Stomach (tissue), 4 donors: ENCODE data around the gene FREM1.

ENCODE experiments used
- CTCF ChIP-seq, 7 experiments: fragments of 450-650 bp in 4 of 7; fragments of 200-600 bp in 3 of 7; sonication (generic) in 3 of 7; IDR thresholded peaks; one replicate each; pipeline ENCODE4 v1.5.1; 2016 to 2019; ENCODE audit warnings: antibody characterized with exemption in 7 of 7, control low read depth in 2 of 7, mild to moderate bottlenecking in 1 of 7
- EP300 ChIP-seq: sonication (generic); formaldehyde crosslinking; IDR thresholded peaks from one replicate; pipeline ENCODE4 v1.6.1; 2017; ENCODE audit warnings: antibody characterized with exemption
- POLR2A ChIP-seq, 4 donors: fragments of 450-650 bp; IDR thresholded peaks; one replicate each; pipeline ENCODE4 v1.6.1; 2016; ENCODE audit warnings: antibody characterized with exemption in 4 of 4, control low read depth in 2 of 4, mild to moderate bottlenecking in 1 of 4, moderate library complexity in 1 of 4
- POLR2AphosphoS5 ChIP-seq, 3 donors: sonication (generic); formaldehyde crosslinking; IDR thresholded peaks; one replicate each; pipeline ENCODE4 v1.6.1; 2016; ENCODE audit warnings: antibody characterized with exemption in 3 of 3

- no peak for TF ChIP-seq CTCF (IDR thresholded peaks at IDR 0.05)
- TF ChIP-seq EP300: no peak
- TF ChIP-seq POLR2AphosphoS5 (IDR thresholded peaks at IDR 0.05): no peak
- TF ChIP-seq POLR2A (IDR thresholded peaks at IDR 0.05): no peak
These were observed 86.4 kb downstream of the FREM1 start for GRCh38 chr9:14823800-14824199.
